Measurements from ENCODE around the gene UXT. TPM values are rescaled to one million over a fixed set of nuclear protein-coding genes. Genes with fewer than 3 reads are reported as not detected.
A peak's percentile ranks its signal among the peaks of the same experiment; 100 is the strongest.

Gene UXT
- total and polyA plus RNA-seq, 9 of the 15 experiments (the other 6 are each of a cell fraction or from before 2014, with no cell fraction given) = 141 to 300 (median 204) TPM

DNA sequence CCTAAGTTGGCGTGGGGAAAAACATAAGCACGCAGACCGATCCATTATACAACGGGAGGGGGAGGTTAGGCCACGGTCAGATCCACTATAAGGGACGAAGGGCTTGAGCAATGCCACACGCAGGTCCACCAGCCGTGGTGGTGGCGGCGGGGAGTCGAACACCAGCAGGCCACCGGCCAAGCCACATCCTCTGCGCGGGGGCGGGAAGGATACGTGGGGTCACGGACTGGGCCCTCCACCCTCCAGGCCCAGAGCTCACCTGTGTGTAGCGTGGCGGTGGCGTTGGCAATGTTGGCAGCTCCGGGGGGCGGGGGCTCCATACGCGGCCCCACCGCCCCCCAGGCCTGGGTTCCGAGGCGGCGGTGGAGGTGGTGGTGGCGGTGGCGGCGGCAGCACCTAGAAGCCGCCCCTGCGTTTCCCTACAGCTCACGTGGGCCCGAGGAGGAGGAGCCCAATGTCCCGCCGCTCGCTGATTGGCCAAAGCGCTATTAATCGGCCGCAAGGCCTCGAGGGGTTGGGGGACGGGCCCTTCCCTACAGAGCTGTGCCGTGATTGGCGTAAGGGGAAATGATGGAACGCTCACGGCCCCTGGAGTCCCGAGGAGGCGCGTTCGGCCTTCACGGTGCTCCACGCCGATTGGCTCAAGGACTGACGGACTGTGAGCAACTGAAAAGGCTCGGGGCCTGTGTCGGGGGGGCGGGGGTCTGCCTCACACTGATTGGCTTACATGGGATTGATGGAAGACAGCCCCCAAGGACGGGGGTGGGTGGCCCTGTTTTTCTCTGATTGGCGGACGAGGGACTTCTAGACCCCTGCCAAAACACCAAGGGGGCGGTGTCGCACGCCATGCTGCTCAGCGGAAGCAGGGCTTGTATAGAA is 8.6 kb downstream of the UXT start, which contains the start of gene ELK1 (continued):
- TF ChIP-seq ZNF609 (CRISPR knock-in tag; IDR thresholded peaks at IDR 0.05; ENCODE audit: borderline replicate concordance) (no peak), TRIM24 (IDR thresholded peaks at IDR 0.05) (no peak), ATF7 (IDR thresholded peaks at IDR 0.05) (peak; percentile 76), FOXJ3 (CRISPR knock-in tag; IDR thresholded peaks at IDR 0.05) (no peak), SMAD1 (IDR thresholded peaks at IDR 0.05; ENCODE audit: low read depth, low read length, partially characterized antibody) (no peak), ILF3 (IDR thresholded peaks at IDR 0.05; ENCODE audit: borderline replicate concordance) (no peak), E2F8 (IDR thresholded peaks at IDR 0.05; ENCODE audit: low read depth, partially characterized antibody) (no peak), GABPB1 (CRISPR knock-in tag; IDR thresholded peaks at IDR 0.05) (peak; percentile 33; the same call in 1 of the 2 replicates), RBBP5 (IDR thresholded peaks at IDR 0.05; ENCODE audit: borderline replicate concordance, insufficient read depth, low read length, poor library complexity, severe bottlenecking) (no peak), NONO (IDR thresholded peaks at IDR 0.05; ENCODE audit: low read depth in 2 of 2, low read length in 1 of 2) (peak in 1 of 2 experiments; percentile 68; a peak in 1 of 4 replicates), ZNF347 (CRISPR knock-in tag; IDR thresholded peaks at IDR 0.05; ENCODE audit: low read depth) (no peak), ZNF277 (CRISPR knock-in tag; IDR thresholded peaks at IDR 0.05; ENCODE audit: borderline replicate concordance) (no peak), XRCC3 (IDR thresholded peaks at IDR 0.05) (no peak), ZZZ3 (IDR thresholded peaks at IDR 0.05) (no peak), ZNF124 (CRISPR knock-in tag; IDR thresholded peaks at IDR 0.05) (no peak), ZBTB5 (IDR thresholded peaks at IDR 0.05) (no peak)
